ENCODE data around the gene SLC30A7.

DNA sequence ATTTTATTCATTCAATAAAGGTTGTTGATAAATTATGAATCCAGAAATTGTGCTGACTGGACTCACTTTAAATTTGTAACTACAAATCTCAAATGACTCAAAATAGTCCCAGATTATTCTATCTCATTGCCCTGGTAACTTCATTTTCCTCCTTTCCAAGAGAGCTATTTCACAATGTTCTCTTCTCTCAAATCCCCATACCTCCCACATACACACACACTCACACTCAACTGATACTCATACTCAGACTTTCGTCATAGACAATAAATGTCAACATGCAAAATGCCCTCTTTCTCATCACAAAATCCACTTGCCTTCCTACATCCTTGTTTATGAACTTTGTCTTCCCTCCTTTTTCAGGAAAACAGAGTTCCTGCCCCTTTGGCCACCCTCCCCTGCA lies 34.5 kb upstream of the SLC30A7 start:
- TF ChIP-seq TAF1 (IDR thresholded peaks at IDR 0.05; ENCODE audit: low read depth) (no peak), CREB1 (IDR thresholded peaks at IDR 0.05; ENCODE audit: low read depth) (no peak), CEBPB (IDR thresholded peaks at IDR 0.05) (no peak), RAD21 (IDR thresholded peaks at IDR 0.05; ENCODE audit: low read depth) (no peak)
- TF ChIP-seq, protein P1, sequence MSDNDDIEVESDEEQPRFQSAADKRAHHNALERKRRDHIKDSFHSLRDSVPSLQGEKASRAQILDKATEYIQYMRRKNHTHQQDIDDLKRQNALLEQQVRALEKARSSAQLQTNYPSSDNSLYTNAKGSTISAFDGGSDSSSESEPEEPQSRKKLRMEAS (IDR thresholded peaks at IDR 0.05), result no peak

Data from Ishikawa (cell line).